Upper lobe of left lung (tissue), 6 donors: ENCODE measurements around the gene STAT5A. TPM values are rescaled to one million over a fixed set of nuclear protein-coding genes. Genes with fewer than 3 reads are reported as not detected.
"Not testable (repeated sequence)": the region's sequence is repeated elsewhere in the genome, so short reads cannot be mapped to it uniquely, and the experiment has no call there.

Source experiments
- ATAC-seq, 2 donors: fragments of 200-7000 bp; cut with Tn5 transposase; one replicate each; pipeline ENCODE4 v1.9.1; 2022; ENCODE audit warnings: mild to moderate bottlenecking in 2 of 2, moderate library complexity in 2 of 2; ENCODE audit not compliant: low FRiP score in 2 of 2
- DNase-seq, 2 donors: peaks; one replicate each; pipeline ENCODE4 v3.0.0-alpha.2; 2019 to 2020
- H3K27ac ChIP-seq, 4 donors: fragments of 200-600 bp; sonication (generic); one replicate each; pipeline ENCODE4 v1.5.1; 2016 to 2019
- H3K27me3 ChIP-seq, 4 donors: fragments of 200-600 bp; sonication (generic); one replicate each; pipeline ENCODE4 v1.5.1; 2017 to 2019
- H3K36me3 ChIP-seq, 4 donors: fragments of 200-600 bp; sonication (generic); one replicate each; pipeline ENCODE4 v1.5.1; 2016 to 2019
- H3K4me1 ChIP-seq, 4 donors: fragments of 200-600 bp; sonication (generic); one replicate each; pipeline ENCODE4 v1.5.1; 2018 to 2019
- H3K4me3 ChIP-seq, 4 donors: fragments of 200-600 bp; sonication (generic); one replicate each; pipeline ENCODE4 v1.5.1; 2017 to 2019; ENCODE audit warnings: mild to moderate bottlenecking in 2 of 4, moderate library complexity in 1 of 4
- H3K9me3 ChIP-seq, 4 donors: fragments of 200-600 bp; sonication (generic); one replicate each; pipeline ENCODE4 v1.5.1; 2018 to 2019
- EP300 ChIP-seq, 4 donors: sonication (generic); formaldehyde crosslinking; IDR thresholded peaks; one replicate each; pipeline ENCODE4 v1.5.1; 2017; ENCODE audit warnings: antibody characterized with exemption in 4 of 4, control low read depth in 2 of 4
- POLR2A ChIP-seq, 4 donors: fragments of 450-650 bp; IDR thresholded peaks; one replicate each; pipeline ENCODE4 v1.5.1; 2016 to 2017; ENCODE audit warnings: antibody characterized with exemption in 4 of 4, mild to moderate bottlenecking in 2 of 4
- POLR2AphosphoS5 ChIP-seq, 2 donors: sonication (generic); formaldehyde crosslinking; IDR thresholded peaks; one replicate each; pipeline ENCODE4 v1.5.1; 2017; ENCODE audit warnings: antibody characterized with exemption in 2 of 2
- WGBS, 2 donors: methylation state at CpG; one replicate each; pipeline ENCODE4 v1.1.5; 2017 to 2018; 5-methylcytosine and 5-hydroxymethylcytosine counted together
- total RNA-seq, 6 donors: library from RNA; depleted of rRNA in 4 of 6; stranded (reverse); fragments of >200 nt in 4 of 6; gene quantifications; one replicate each; pipeline versions ENCODE4 v1.1.0 to v1.2.1, GENCODE V29; 2016 to 2021
- TF ChIP-seq, protein P1 (sequence below), 6 experiments: fragments of 450-650 bp in 4 of 6; fragments of 200-600 bp in 2 of 6; sonication (generic) in 2 of 6; IDR thresholded peaks; one replicate each; pipeline ENCODE4 v1.5.1; 2016 to 2019; ENCODE audit warnings: antibody characterized with exemption in 6 of 6
- donor health status: DM: no; HTN: no; CAD: no; lungs with moderate emphysema.
- donor health status: DM: no; HTN: yes; CAD: no; lungs with severe emphysema.

The STAT5A gene
- total RNA-seq, 6 donors from 2014 or later = 33.7 to 119 (median 70.3) TPM

DNA sequence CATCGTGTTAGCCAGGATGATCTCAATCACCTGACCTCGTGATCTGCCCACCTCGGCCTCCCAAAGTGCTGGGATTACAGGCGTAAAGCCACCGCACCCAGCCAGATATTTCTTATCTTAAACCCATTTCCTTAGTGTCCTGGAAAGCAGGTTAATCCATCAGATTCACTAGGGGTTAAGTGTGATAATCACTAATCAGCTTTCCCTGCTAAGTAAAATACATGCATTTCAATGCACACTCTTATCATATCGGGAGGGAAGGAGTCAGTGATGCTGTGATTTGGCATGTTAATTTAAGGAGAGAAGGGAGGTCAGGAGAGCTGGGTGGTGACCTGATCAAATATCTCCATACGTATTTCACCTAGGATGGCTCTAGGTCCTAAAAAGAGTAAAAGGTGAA is 70.8 kb downstream of the STAT5A start:
- DNase-seq (no peak), ATAC-seq (no peak)
- TF ChIP-seq, protein P1, sequence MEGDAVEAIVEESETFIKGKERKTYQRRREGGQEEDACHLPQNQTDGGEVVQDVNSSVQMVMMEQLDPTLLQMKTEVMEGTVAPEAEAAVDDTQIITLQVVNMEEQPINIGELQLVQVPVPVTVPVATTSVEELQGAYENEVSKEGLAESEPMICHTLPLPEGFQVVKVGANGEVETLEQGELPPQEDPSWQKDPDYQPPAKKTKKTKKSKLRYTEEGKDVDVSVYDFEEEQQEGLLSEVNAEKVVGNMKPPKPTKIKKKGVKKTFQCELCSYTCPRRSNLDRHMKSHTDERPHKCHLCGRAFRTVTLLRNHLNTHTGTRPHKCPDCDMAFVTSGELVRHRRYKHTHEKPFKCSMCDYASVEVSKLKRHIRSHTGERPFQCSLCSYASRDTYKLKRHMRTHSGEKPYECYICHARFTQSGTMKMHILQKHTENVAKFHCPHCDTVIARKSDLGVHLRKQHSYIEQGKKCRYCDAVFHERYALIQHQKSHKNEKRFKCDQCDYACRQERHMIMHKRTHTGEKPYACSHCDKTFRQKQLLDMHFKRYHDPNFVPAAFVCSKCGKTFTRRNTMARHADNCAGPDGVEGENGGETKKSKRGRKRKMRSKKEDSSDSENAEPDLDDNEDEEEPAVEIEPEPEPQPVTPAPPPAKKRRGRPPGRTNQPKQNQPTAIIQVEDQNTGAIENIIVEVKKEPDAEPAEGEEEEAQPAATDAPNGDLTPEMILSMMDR (IDR thresholded peaks at IDR 0.05) = no peak
- TF ChIP-seq POLR2AphosphoS5 (IDR thresholded peaks at IDR 0.05) = no peak
- no peak for TF ChIP-seq POLR2A (IDR thresholded peaks at IDR 0.05)
- no peak for TF ChIP-seq EP300 (IDR thresholded peaks at IDR 0.05)
- WGBS, 2 donors = 87 to 88% methylated on average over 7 of the region's 7 CpGs
- H3K4me1 ChIP-seq = peaks cover 53 to 81% (median 63%) of the 10 kb centered on the region in 4 donors
- H3K27me3 ChIP-seq = no peaks in the 10 kb centered on the region
- no peak overlapping the region for H3K4me3 ChIP-seq
- H3K27ac ChIP-seq = no peak overlapping the region
- peaks cover 0 to 10% (median 0%) of the 10 kb centered on the region in 4 donors for H3K36me3 ChIP-seq
- H3K9me3 ChIP-seq = no peaks in the 10 kb centered on the region

DNA sequence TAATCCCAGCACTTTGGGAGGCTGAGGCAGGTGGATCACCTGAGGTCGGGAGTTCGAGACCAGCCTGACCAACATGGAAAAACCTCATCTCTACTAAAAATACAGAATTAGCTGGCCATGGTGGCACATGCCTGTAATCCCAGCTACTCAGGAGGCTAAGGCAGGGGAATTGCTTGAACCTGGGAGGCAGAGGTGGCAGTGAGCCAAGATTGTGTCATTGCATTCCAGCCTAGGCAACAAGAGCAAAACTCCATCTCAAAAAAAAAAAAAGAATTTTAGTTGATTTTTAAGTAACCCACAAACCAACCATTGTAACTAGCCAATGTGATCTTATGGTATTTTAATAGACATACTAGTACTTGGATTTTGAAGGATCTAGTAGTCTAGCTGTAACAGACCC is 72.1 kb downstream of the STAT5A start:
- Histone ChIP-seq H3K4me1 (peaks cover 54 to 80% (median 59%) of the 10 kb centered on the region in 4 donors), H3K36me3 (peaks cover 0 to 15% (median 0%) of the 10 kb centered on the region in 4 donors)
- H3K9me3 ChIP-seq, H3K4me3 ChIP-seq, ATAC-seq, H3K27me3 ChIP-seq, H3K27ac ChIP-seq: not testable (repeated sequence)
- DNase-seq = peak in 1 of 2 donors; percentile 59
- WGBS, 2 donors = 95 to 100% methylated on average over 2 of the region's 2 CpGs

Other genes starting within 250 kb of the STAT5A start
- 1 to 10 TPM; 1.1 to 5.2 (median 2.3) TPM for gene C17orf113, start 237.9 kb upstream of the STAT5A start, total RNA-seq
- gene ZNF385C, start 190.0 kb upstream of the STAT5A start, total RNA-seq = 1 to 10 TPM in 2 of 6 donors, under 1 TPM in 4; 0.30 to 2.1 (median 0.44) TPM
- gene DHX58, start 175.8 kb upstream of the STAT5A start, total RNA-seq = 10 to 100 TPM; 15.8 to 56.6 (median 32.6) TPM
- 100 to 1,000 TPM in 1 of 6 donors, 10 to 100 TPM in 5; 17.0 to 116 (median 32.5) TPM for gene KAT2A, start 167.1 kb upstream of the STAT5A start, total RNA-seq
- 1 to 10 TPM in 1 of 6 donors, under 1 TPM in 1, not detected in 4; 0.15 to 1.0 TPM for gene HSPB9, start 165.7 kb upstream of the STAT5A start, total RNA-seq
- gene RAB5C, start 133.5 kb upstream of the STAT5A start, total RNA-seq = 100 to 1,000 TPM in 3 of 6 donors, 10 to 100 TPM in 3; 57.6 to 183 (median 133) TPM
- gene KCNH4, start 107.4 kb upstream of the STAT5A start, total RNA-seq = under 1 TPM in 2 of 6 donors, not detected in 4; under 0.01 to 0.27 TPM
- not detected for gene HCRT, start 103.0 kb upstream of the STAT5A start, total RNA-seq
- gene GHDC, start 94.0 kb upstream of the STAT5A start, total RNA-seq = 10 to 100 TPM; 24.3 to 40.9 (median 33.0) TPM
- gene STAT5B, start 12.1 kb upstream of the STAT5A start, total RNA-seq = 100 to 1,000 TPM in 1 of 6 donors, 10 to 100 TPM in 5; 48.6 to 115 (median 66.3) TPM
- gene STAT3, start 99.9 kb downstream of the STAT5A start, total RNA-seq = 100 to 1,000 TPM; 228 to 335 (median 264) TPM
- 100 to 1,000 TPM in 5 of 6 donors, 10 to 100 TPM in 1; 89.1 to 406 (median 307) TPM for gene CAVIN1, start 134.8 kb downstream of the STAT5A start, total RNA-seq
- 100 to 1,000 TPM in 3 of 6 donors, 10 to 100 TPM in 3; 68.3 to 212 (median 118) TPM for gene ATP6V0A1, start 170.4 kb downstream of the STAT5A start, total RNA-seq
- gene NAGLU, start 247.7 kb downstream of the STAT5A start, total RNA-seq = 10 to 100 TPM; 36.7 to 97.4 (median 68.4) TPM